Measurements from ENCODE around the gene ADAM19. TPM values are rescaled to one million over a fixed set of nuclear protein-coding genes. Genes with fewer than 3 reads are reported as not detected.
A peak's percentile ranks its signal among the peaks of the same experiment; 100 is the strongest.

Gene ADAM19
- total RNA-seq, 1 experiment from 2014 or later = 62.9 TPM

- Histone ChIP-seq H3K36me3 (ENCODE audit: control insufficient read depth, insufficient read depth, low read length) (no peaks in the 10 kb centered on the region), H3K9me3 (no peaks in the 10 kb centered on the region), H3K27me3 (replicated peaks; ENCODE audit: control insufficient read depth, insufficient read depth, low read length) (no peaks in the 10 kb centered on the region), H3K4me1 (peaks cover 65% of the 10 kb centered on the region), H3K4me3 (ENCODE audit: low read depth, low read length) (no peak overlapping the region)
- no peaks in the 10 kb centered on the region for H3K27me3 Mint-ChIP-seq (ENCODE audit: insufficient read depth, unreplicated experiment)
- BruUV-seq (replicated peaks) = TSS peak; percentile 93
- no peak for DNase-seq
- H3K9me3 Mint-ChIP-seq (ENCODE audit: unreplicated experiment) = peaks cover 11% of the 10 kb centered on the region
- intact Hi-C loops (cut with micrococcal nuclease; ENCODE audit: unreplicated experiment) = loop anchor here (5.0 kb wide), 1 partner anchor 72 kb away; no protein-coding TSS in a partner anchor
- H3K4me3 Mint-ChIP-seq (ENCODE audit: unreplicated experiment) = peak overlapping the region; percentile 50
- CTCF ChIA-PET = no interaction called here
- peaks cover 60% of the 10 kb centered on the region for H3K4me1 Mint-ChIP-seq (ENCODE audit: low read depth, unreplicated experiment)
- TF ChIP-seq CTCF (IDR thresholded peaks at IDR 0.05; ENCODE audit: insufficient read depth in 1 of 2, low read depth in 1 of 2, low read length in 1 of 2, severe bottlenecking in 1 of 2, unreplicated experiment in 1 of 2) = no peak
- H3K27ac Mint-ChIP-seq (ENCODE audit: unreplicated experiment) = peak overlapping the region; percentile 83
- POLR2A ChIA-PET = no interaction called here
- H3K36me3 Mint-ChIP-seq (ENCODE audit: insufficient read depth, unreplicated experiment) = peaks cover 52% of the 10 kb centered on the region
Observed at GRCh38 chr5:157549954-157550549, 25.5 kb downstream of the ADAM19 start.

GRCh38 chr5:157549283-157549629 is 26.3 kb downstream of the ADAM19 start:
- H3K27me3 ChIP-seq (replicated peaks; ENCODE audit: control insufficient read depth, insufficient read depth, low read length) = no peaks in the 10 kb centered on the region
- BruUV-seq (replicated peaks) = no TSS peak
- intact Hi-C loops (cut with micrococcal nuclease; ENCODE audit: unreplicated experiment) = loop anchor here (5.0 kb wide), 1 partner anchor 73 kb away; no protein-coding TSS in a partner anchor
- Mint-ChIP-seq H3K4me3 (ENCODE audit: unreplicated experiment) (peak overlapping the region; percentile 50), H3K36me3 (ENCODE audit: insufficient read depth, unreplicated experiment) (peaks cover 52% of the 10 kb centered on the region), H3K27me3 (ENCODE audit: insufficient read depth, unreplicated experiment) (no peaks in the 10 kb centered on the region), H3K4me1 (ENCODE audit: low read depth, unreplicated experiment) (peaks cover 62% of the 10 kb centered on the region), H3K27ac (ENCODE audit: unreplicated experiment) (peak overlapping the region; percentile 83), H3K9me3 (ENCODE audit: unreplicated experiment) (peaks cover 11% of the 10 kb centered on the region)
- ChIA-PET CTCF (no interaction called here), POLR2A (interaction anchor here (0.5 kb wide), 1 partner anchor 27 kb away, joined by 3 read pairs; no protein-coding TSS in a partner anchor)
- peak in 1 of 2 experiments; percentile 41 for DNase-seq
- no peaks in the 10 kb centered on the region for H3K36me3 ChIP-seq (ENCODE audit: control insufficient read depth, insufficient read depth, low read length)
- no peak overlapping the region for H3K4me3 ChIP-seq (ENCODE audit: low read depth, low read length)
- H3K4me1 ChIP-seq = peaks cover 58% of the 10 kb centered on the region
- H3K9me3 ChIP-seq = no peaks in the 10 kb centered on the region
- no peak for TF ChIP-seq CTCF (IDR thresholded peaks at IDR 0.05; ENCODE audit: insufficient read depth in 1 of 2, low read depth in 1 of 2, low read length in 1 of 2, severe bottlenecking in 1 of 2, unreplicated experiment in 1 of 2)

GRCh38 chr5:157548513-157549282 is 26.9 kb downstream of the ADAM19 start:
- H3K4me1 ChIP-seq = peaks cover 62% of the 10 kb centered on the region
- intact Hi-C loops (cut with micrococcal nuclease; ENCODE audit: unreplicated experiment) = loop anchor here (5.0 kb wide), 1 partner anchor 74 kb away; no protein-coding TSS in a partner anchor
- no peak for DNase-seq
- no peak overlapping the region for H3K4me3 ChIP-seq (ENCODE audit: low read depth, low read length)
- Mint-ChIP-seq H3K36me3 (ENCODE audit: insufficient read depth, unreplicated experiment) (peaks cover 52% of the 10 kb centered on the region), H3K4me3 (ENCODE audit: unreplicated experiment) (peak overlapping the region; percentile 50), H3K27ac (ENCODE audit: unreplicated experiment) (peak overlapping the region; percentile 83), H3K27me3 (ENCODE audit: insufficient read depth, unreplicated experiment) (no peaks in the 10 kb centered on the region), H3K4me1 (ENCODE audit: low read depth, unreplicated experiment) (peaks cover 65% of the 10 kb centered on the region), H3K9me3 (ENCODE audit: unreplicated experiment) (peaks cover 11% of the 10 kb centered on the region)
- H3K27me3 ChIP-seq (replicated peaks; ENCODE audit: control insufficient read depth, insufficient read depth, low read length) = no peaks in the 10 kb centered on the region
- H3K36me3 ChIP-seq (ENCODE audit: control insufficient read depth, insufficient read depth, low read length) = no peaks in the 10 kb centered on the region
- CTCF ChIA-PET = interaction anchor here (0.5 kb wide), 1 partner anchor 27 kb away, joined by 5 read pairs; the partner anchor contains the start of gene ADAM19
- H3K9me3 ChIP-seq = no peaks in the 10 kb centered on the region
- TF ChIP-seq CTCF (IDR thresholded peaks at IDR 0.05; ENCODE audit: insufficient read depth in 1 of 2, low read depth in 1 of 2, low read length in 1 of 2, severe bottlenecking in 1 of 2, unreplicated experiment in 1 of 2) = no peak
- TSS peak; percentile 36 for BruUV-seq (replicated peaks)
- POLR2A ChIA-PET = no interaction called here

All from Caco-2 (cell line).